WTC11 (cell line): ENCODE results near the gene ANKS3. TPM values are rescaled to one million over a fixed set of nuclear protein-coding genes. Genes with fewer than 3 reads are reported as not detected.

ENCODE experiments used
- ATAC-seq: fragments of 200-7000 bp; cut with Tn5 transposase; 2 replicates; pipeline ENCODE4 v1.10.0; 2021; ENCODE audit warnings: mild to moderate bottlenecking, moderate library complexity
- CTCF ChIA-PET: fragments of 300-600 bp; sonication (Branson Sonifier 250); formaldehyde crosslinking; loops from one replicate; lab custom pipeline; 2021; ENCODE audit warnings: antibody characterized with exemption; lab: Charles Lee
- POLR2A ChIA-PET: fragments of 350-600 bp; sonication (Branson Sonifier 250); formaldehyde crosslinking; loops from one replicate; lab custom pipeline; 2021; ENCODE audit warnings: antibody characterized with exemption; lab: Charles Lee
- DNase-seq: peaks from one replicate; pipeline ENCODE4 v3.0.0; 2021; ENCODE audit warnings: low spot score
- H3K27ac Mint-ChIP-seq: 2 replicates; pipeline ENCODE4 v1.8.0; 2021; ENCODE audit warnings: mixed read lengths
- H3K27me3 Mint-ChIP-seq: 2 replicates; pipeline ENCODE4 v1.8.0; 2021; ENCODE audit warnings: low read depth, mild to moderate bottlenecking, moderate library complexity, mixed read lengths
- H3K36me3 Mint-ChIP-seq: 2 replicates; pipeline ENCODE4 v1.8.0; 2021; ENCODE audit warnings: mixed read lengths
- H3K4me1 Mint-ChIP-seq: 2 replicates; pipeline ENCODE4 v1.8.0; 2022; ENCODE audit warnings: mixed read lengths
- H3K4me3 Mint-ChIP-seq: 2 replicates; pipeline ENCODE4 v1.8.0; 2021; ENCODE audit warnings: mild to moderate bottlenecking, moderate library complexity, mixed read lengths
- H3K9me3 Mint-ChIP-seq: 2 replicates; pipeline ENCODE4 v1.8.0; 2021; ENCODE audit warnings: mixed read lengths
- AFF4 ChIP-seq: sonication (generic); formaldehyde crosslinking; IDR thresholded peaks from 2 replicates; pipeline ENCODE4 v1.8.1; 2023; ENCODE audit warnings: mild to moderate bottlenecking, missing genetic modification reagents, borderline replicate concordance
- ATF3 ChIP-seq: sonication (generic); formaldehyde crosslinking; conservative IDR thresholded peaks from 2 replicates; pipeline ENCODE4 v1.8.1; 2022; ENCODE audit warnings: mild to moderate bottlenecking, missing genetic modification reagents
- CBFB ChIP-seq: sonication (generic); formaldehyde crosslinking; IDR thresholded peaks from 2 replicates; pipeline ENCODE4 v1.8.1; 2022; ENCODE audit warnings: mild to moderate bottlenecking, low read depth, missing genetic modification reagents
- CREM ChIP-seq: sonication (generic); formaldehyde crosslinking; IDR thresholded peaks from 2 replicates; pipeline ENCODE4 v1.8.1; 2022; ENCODE audit warnings: mild to moderate bottlenecking, missing genetic modification reagents, moderate library complexity
- E2F5 ChIP-seq: sonication (generic); formaldehyde crosslinking; IDR thresholded peaks from 2 replicates; pipeline ENCODE4 v1.8.1; 2022; ENCODE audit warnings: mild to moderate bottlenecking, moderate library complexity, missing genetic modification reagents
- ELF4 ChIP-seq: sonication (generic); formaldehyde crosslinking; IDR thresholded peaks from 2 replicates; pipeline ENCODE4 v1.8.1; 2022; ENCODE audit warnings: low read depth, mild to moderate bottlenecking, moderate library complexity, missing genetic modification reagents
- JUN ChIP-seq: sonication (generic); formaldehyde crosslinking; IDR thresholded peaks from 2 replicates; pipeline ENCODE4 v1.8.0; 2023; ENCODE audit warnings: mild to moderate bottlenecking, missing genetic modification reagents
- MYBL2 ChIP-seq: sonication (generic); formaldehyde crosslinking; IDR thresholded peaks from 2 replicates; pipeline ENCODE4 v1.8.1; 2023; ENCODE audit warnings: mild to moderate bottlenecking, moderate library complexity, missing genetic modification reagents
- OVOL2 ChIP-seq: fragments of 250-450 bp; sonication (Bioruptor Pico); IDR thresholded peaks from 2 replicates; pipeline ENCODE4 v1.9.0; 2021; ENCODE audit warnings: mild to moderate bottlenecking, borderline replicate concordance
- PRDM15 ChIP-seq: sonication (generic); formaldehyde crosslinking; IDR thresholded peaks from 2 replicates; pipeline ENCODE4 v1.8.0; 2022; ENCODE audit warnings: missing genetic modification reagents
- USF2 ChIP-seq: sonication (generic); formaldehyde crosslinking; IDR thresholded peaks from 2 replicates; pipeline ENCODE4 v1.8.1; 2023; ENCODE audit warnings: mild to moderate bottlenecking, missing genetic modification reagents, moderate library complexity
- ZMAT4 ChIP-seq: fragments of 250-450 bp; sonication (Bioruptor Pico); IDR thresholded peaks from 2 replicates; pipeline ENCODE4 v1.9.0; 2021; ENCODE audit warnings: mild to moderate bottlenecking
- ZNF138 ChIP-seq: sonication (generic); formaldehyde crosslinking; conservative IDR thresholded peaks from 2 replicates; pipeline ENCODE4 v1.8.1; 2022; ENCODE audit warnings: mild to moderate bottlenecking, moderate library complexity, missing genetic modification reagents
- ZNF317 ChIP-seq: sonication (generic); formaldehyde crosslinking; IDR thresholded peaks from 2 replicates; pipeline ENCODE4 v1.8.1; 2023; ENCODE audit warnings: low read depth, mild to moderate bottlenecking, moderate library complexity, missing genetic modification reagents, borderline replicate concordance
- ZNF532 ChIP-seq: fragments of 250-450 bp; sonication (Bioruptor Pico); IDR thresholded peaks from 2 replicates; pipeline ENCODE4 v1.9.0; 2021; ENCODE audit warnings: mild to moderate bottlenecking, borderline replicate concordance
- total RNA-seq: library from RNA; stranded (reverse); gene quantifications from 3 replicates; pipeline ENCODE4 v1.2.3, GENCODE V29; 2021

ANKS3 gene
- total RNA-seq, 1 experiment from 2014 or later, result 35.6 TPM

GRCh38 chr16:4681471-4682083 lies 52.5 kb downstream of the ANKS3 start:
- ChIA-PET CTCF (interaction anchor here (1.6 to 2.2 kb wide), 7 partner anchors 11 to 170 kb away, joined by 4 to 63 read pairs (median 17); partner anchors contain the start of genes MGRN1 and NUDT16L1), POLR2A (no interaction called here)
- Mint-ChIP-seq H3K27ac (no peak overlapping the region; the same call in 1 of the 2 replicates), H3K4me3 (no peak overlapping the region), H3K27me3 (no peaks in the 10 kb centered on the region), H3K4me1 (no peaks in the 10 kb centered on the region), H3K9me3 (no peaks in the 10 kb centered on the region), H3K36me3 (peaks cover 9% of the 10 kb centered on the region)
- DNase-seq, result no peak
- no peak for ATAC-seq
- TF ChIP-seq CREM (no peak), ZNF138 (no peak), USF2 (no peak), ATF3 (CRISPR knock-in tag) (no peak), PRDM15 (CRISPR knock-in tag) (no peak), ZNF317 (CRISPR knock-in tag) (no peak), ZMAT4 (CRISPR knock-in tag) (no peak), CBFB (CRISPR knock-in tag) (no peak), JUN (no peak), E2F5 (no peak), MYBL2 (no peak), ZNF532 (CRISPR knock-in tag) (no peak), AFF4 (no peak), ELF4 (CRISPR knock-in tag) (no peak), OVOL2 (no peak)
